DLD1 (cell line): ENCODE data around the gene SLC6A7.
"Not testable (repeated sequence)": the region's sequence is repeated elsewhere in the genome, so short reads cannot be mapped to it uniquely, and the experiment has no call there.

Experiments
- in situ Hi-C: cut with HindIII; loops from 2 replicates; pipeline ENCODE4 v1.10.0; 2017; ENCODE audit warnings: low sequenced_read_pairs

Gene SLC6A7

GRCh38 chr5:150238646-150239045 is 48.8 kb downstream of the SLC6A7 start:
- in situ Hi-C loops, result no loop called here

GRCh38 chr5:150239099-150239793 is 49.4 kb downstream of the SLC6A7 start:
- in situ Hi-C loops, result no loop called here

GRCh38 chr5:150239794-150240122 is 49.9 kb downstream of the SLC6A7 start:
- in situ Hi-C loops, result no loop called here

GRCh38 chr5:150241298-150242160 is 51.7 kb downstream of the SLC6A7 start:
- in situ Hi-C loops, result no loop called here

GRCh38 chr5:150242251-150242894 is 52.5 kb downstream of the SLC6A7 start:
- in situ Hi-C loops, result no loop called here

GRCh38 chr5:150243590-150243989 is 53.7 kb downstream of the SLC6A7 start:
- in situ Hi-C loops, result no loop called here

- in situ Hi-C loops, result no loop called here
Observed at GRCh38 chr5:150244209-150244608, 54.3 kb downstream of the SLC6A7 start.

- in situ Hi-C loops, result no loop called here
Observed at GRCh38 chr5:150245111-150245789, 55.4 kb downstream of the SLC6A7 start.

GRCh38 chr5:150245808-150246207 is 55.9 kb downstream of the SLC6A7 start:
- in situ Hi-C loops, result no loop called here

GRCh38 chr5:150246429-150246828 is 56.6 kb downstream of the SLC6A7 start:
- in situ Hi-C loops, result no loop called here

GRCh38 chr5:150246835-150247234 is 57.0 kb downstream of the SLC6A7 start:
- in situ Hi-C loops, result no loop called here

GRCh38 chr5:150247726-150248125 is 57.9 kb downstream of the SLC6A7 start:
- in situ Hi-C loops, result no loop called here

- in situ Hi-C loops, result not testable (repeated sequence)
Observed at GRCh38 chr5:150248493-150248892, 58.6 kb downstream of the SLC6A7 start.

GRCh38 chr5:150248946-150249345 is 59.1 kb downstream of the SLC6A7 start:
- in situ Hi-C loops, result no loop called here

- in situ Hi-C loops, result no loop called here
Observed at GRCh38 chr5:150249744-150250143, 59.9 kb downstream of the SLC6A7 start.

- in situ Hi-C loops, result no loop called here
Observed at GRCh38 chr5:150251504-150251903, 61.6 kb downstream of the SLC6A7 start.

- in situ Hi-C loops, result no loop called here
Observed at GRCh38 chr5:150252489-150252888, 62.6 kb downstream of the SLC6A7 start.

GRCh38 chr5:150253416-150254208 is 63.8 kb downstream of the SLC6A7 start:
- in situ Hi-C loops, result no loop called here

GRCh38 chr5:150254363-150254762 is 64.5 kb downstream of the SLC6A7 start:
- in situ Hi-C loops, result no loop called here

GRCh38 chr5:150254774-150255173 is 64.9 kb downstream of the SLC6A7 start:
- in situ Hi-C loops, result no loop called here
